Gastroesophageal sphincter (tissue), 3 donors: Measurements from ENCODE around the gene JAML.

Experiments
- CTCF ChIP-seq, 4 experiments: fragments of 200-600 bp in 2 of 4; fragments of 450-650 bp in 2 of 4; sonication (generic) in 1 of 4; IDR thresholded peaks; one replicate each; pipeline ENCODE4 v1.5.1; 2017 to 2019; ENCODE audit warnings: antibody characterized with exemption in 4 of 4, mild to moderate bottlenecking in 2 of 4, moderate library complexity in 2 of 4
- POLR2A ChIP-seq, 2 donors: fragments of 450-650 bp; IDR thresholded peaks; one replicate each; pipeline ENCODE4 v1.6.1; 2017; ENCODE audit warnings: antibody characterized with exemption in 2 of 2, mild to moderate bottlenecking in 2 of 2, moderate library complexity in 1 of 2

- TF ChIP-seq POLR2A (IDR thresholded peaks at IDR 0.05) (no peak), CTCF (IDR thresholded peaks at IDR 0.05) (no peak)
Observed at GRCh38 chr11:118259138-118259537, 34.3 kb upstream of the JAML start.
